ENCODE data around the gene QSOX2.

QSOX2 gene

GRCh38 chr9:136259836-136260235 lies 14.2 kb upstream of the QSOX2 start:
- no peak for TF ChIP-seq CTCF (conservative IDR thresholded peaks at IDR 0.05; ENCODE audit: control insufficient read depth, insufficient read depth, low read depth, low read length)
- no peak for DNase-seq (ENCODE audit: low read depth)
- no peak overlapping the region for H3K4me3 ChIP-seq (ENCODE audit: control insufficient read depth, low read depth, low read length)

GRCh38 chr9:136259517-136259813 lies 13.9 kb upstream of the QSOX2 start:
- no peak for DNase-seq (ENCODE audit: low read depth)
- no peak overlapping the region for H3K4me3 ChIP-seq (ENCODE audit: control insufficient read depth, low read depth, low read length)
- no peak for TF ChIP-seq CTCF (conservative IDR thresholded peaks at IDR 0.05; ENCODE audit: control insufficient read depth, insufficient read depth, low read depth, low read length)

GRCh38 chr9:136258786-136259516 lies 13.3 kb upstream of the QSOX2 start:
- H3K4me3 ChIP-seq (ENCODE audit: control insufficient read depth, low read depth, low read length): no peak overlapping the region
- DNase-seq (ENCODE audit: low read depth): no peak
- TF ChIP-seq CTCF (conservative IDR thresholded peaks at IDR 0.05; ENCODE audit: control insufficient read depth, insufficient read depth, low read depth, low read length): no peak

- no peak for TF ChIP-seq CTCF (conservative IDR thresholded peaks at IDR 0.05; ENCODE audit: control insufficient read depth, insufficient read depth, low read depth, low read length)
- H3K4me3 ChIP-seq (ENCODE audit: control insufficient read depth, low read depth, low read length): no peak overlapping the region
- DNase-seq (ENCODE audit: low read depth): no peak
Measured at GRCh38 chr9:136258299-136258625, 12.7 kb upstream of the QSOX2 start.

GRCh38 chr9:136257381-136258298 lies 12.0 kb upstream of the QSOX2 start:
- no peak for TF ChIP-seq CTCF (conservative IDR thresholded peaks at IDR 0.05; ENCODE audit: control insufficient read depth, insufficient read depth, low read depth, low read length)
- no peak overlapping the region for H3K4me3 ChIP-seq (ENCODE audit: control insufficient read depth, low read depth, low read length)
- DNase-seq (ENCODE audit: low read depth): no peak

GRCh38 chr9:136255896-136256890 lies 10.6 kb upstream of the QSOX2 start:
- no peak for DNase-seq (ENCODE audit: low read depth)
- no peak overlapping the region for H3K4me3 ChIP-seq (ENCODE audit: control insufficient read depth, low read depth, low read length)
- no peak for TF ChIP-seq CTCF (conservative IDR thresholded peaks at IDR 0.05; ENCODE audit: control insufficient read depth, insufficient read depth, low read depth, low read length)
